MCF 10A (cell line): Measurements from ENCODE around the gene CCT2. TPM values are rescaled to one million over a fixed set of nuclear protein-coding genes. Genes with fewer than 3 reads are reported as not detected.

Experiments used
- BruUV-seq: library from RNA; stranded (reverse); fragments of 400-500 nt; replicated peaks from 2 replicates; lab custom pipeline; 2021; lab: Mats Ljungman, UMichigan
- CTCF ChIA-PET: fragments of 300-600 bp; sonication (Branson Sonifier 250); formaldehyde crosslinking; extraction: SDS; loops from one replicate; lab custom pipeline; 2021; ENCODE audit warnings: antibody characterized with exemption, inconsistent platforms; lab: Yijun Ruan, JAX
- POLR2A ChIA-PET: fragments of 300-600, 350-650 bp; sonication (Branson Sonifier 250); formaldehyde crosslinking; extraction: SDS; loops from one replicate; lab custom pipeline; 2020; ENCODE audit warnings: antibody characterized with exemption, inconsistent platforms; lab: Yijun Ruan, JAX
- DNase-seq: peaks from one replicate; pipeline ENCODE4 v3.0.0-alpha.2; 2018; ENCODE audit not compliant: unreplicated experiment
- H3K27ac Mint-ChIP-seq: one replicate; pipeline ENCODE4 v1.8.0; 2022; ENCODE audit warnings: mild to moderate bottlenecking, low read depth, mixed read lengths; ENCODE audit not compliant: unreplicated experiment
- H3K27me3 Mint-ChIP-seq: one replicate; pipeline ENCODE4 v1.8.0; 2022; ENCODE audit warnings: mixed read lengths; ENCODE audit not compliant: insufficient read depth, unreplicated experiment
- H3K36me3 Mint-ChIP-seq: one replicate; pipeline ENCODE4 v1.8.0; 2022; ENCODE audit warnings: mild to moderate bottlenecking, moderate library complexity, mixed read lengths; ENCODE audit not compliant: insufficient read depth, unreplicated experiment
- H3K4me1 Mint-ChIP-seq: one replicate; pipeline ENCODE4 v1.8.0; 2022; ENCODE audit warnings: mixed read lengths; ENCODE audit not compliant: insufficient read depth, unreplicated experiment
- H3K4me3 Mint-ChIP-seq: one replicate; pipeline ENCODE4 v1.8.0; 2022; ENCODE audit warnings: mild to moderate bottlenecking, moderate library complexity, mixed read lengths; ENCODE audit not compliant: unreplicated experiment
- H3K9me3 Mint-ChIP-seq: one replicate; pipeline ENCODE4 v1.8.0; 2022; ENCODE audit warnings: mixed read lengths; ENCODE audit not compliant: unreplicated experiment
- intact Hi-C: fragments of 100-400 bp; cut with micrococcal nuclease; formaldehyde crosslinking; loops from 2 replicates; pipeline ENCODE4 v1.14.1; 2022
- total RNA-seq: library from RNA; stranded (reverse); gene quantifications from 2 replicates; pipeline ENCODE4 v1.2.3, GENCODE V29; 2022
- TF ChIP-seq, protein P1 (sequence below): fragments of 200-600 bp; IDR thresholded peaks from one replicate; pipeline ENCODE4 v1.8.0; 2022; ENCODE audit warnings: antibody characterized with exemption, mild to moderate bottlenecking; ENCODE audit not compliant: unreplicated experiment

CCT2 gene
- total RNA-seq, 1 experiment from 2014 or later = 212 TPM

DNA sequence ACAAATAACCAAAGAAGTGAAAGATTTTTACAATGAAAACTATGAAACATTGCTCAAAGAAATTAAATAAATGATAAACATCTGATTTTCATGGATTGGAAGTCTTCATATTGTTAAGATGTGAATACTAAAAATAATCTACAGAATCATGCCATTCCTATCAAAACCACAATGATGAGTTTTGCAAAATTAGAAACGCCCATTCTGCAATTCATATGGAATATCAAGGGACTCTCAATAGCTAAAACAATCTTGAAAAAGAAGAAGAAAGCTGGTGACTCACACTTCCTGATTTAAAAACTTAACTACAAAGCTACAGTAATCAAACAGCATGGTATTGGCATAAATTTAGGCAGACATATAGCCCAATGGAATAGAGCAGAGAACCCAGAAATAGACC is 40.2 kb upstream of the CCT2 start:
- intact Hi-C loops = no loop called here
- CTCF ChIA-PET = interaction anchor here (0.5 to 1.0 kb wide), 3 partner anchors 25 to 188 kb away, joined by 3 to 4 read pairs (median 3); partner anchors contain the start of gene FRS2
- H3K4me1 Mint-ChIP-seq = peaks cover 14% of the 10 kb centered on the region
- POLR2A ChIA-PET = no interaction called here
- no peak overlapping the region for H3K4me3 Mint-ChIP-seq
- no peaks in the 10 kb centered on the region for H3K27me3 Mint-ChIP-seq
- TF ChIP-seq, protein P1, sequence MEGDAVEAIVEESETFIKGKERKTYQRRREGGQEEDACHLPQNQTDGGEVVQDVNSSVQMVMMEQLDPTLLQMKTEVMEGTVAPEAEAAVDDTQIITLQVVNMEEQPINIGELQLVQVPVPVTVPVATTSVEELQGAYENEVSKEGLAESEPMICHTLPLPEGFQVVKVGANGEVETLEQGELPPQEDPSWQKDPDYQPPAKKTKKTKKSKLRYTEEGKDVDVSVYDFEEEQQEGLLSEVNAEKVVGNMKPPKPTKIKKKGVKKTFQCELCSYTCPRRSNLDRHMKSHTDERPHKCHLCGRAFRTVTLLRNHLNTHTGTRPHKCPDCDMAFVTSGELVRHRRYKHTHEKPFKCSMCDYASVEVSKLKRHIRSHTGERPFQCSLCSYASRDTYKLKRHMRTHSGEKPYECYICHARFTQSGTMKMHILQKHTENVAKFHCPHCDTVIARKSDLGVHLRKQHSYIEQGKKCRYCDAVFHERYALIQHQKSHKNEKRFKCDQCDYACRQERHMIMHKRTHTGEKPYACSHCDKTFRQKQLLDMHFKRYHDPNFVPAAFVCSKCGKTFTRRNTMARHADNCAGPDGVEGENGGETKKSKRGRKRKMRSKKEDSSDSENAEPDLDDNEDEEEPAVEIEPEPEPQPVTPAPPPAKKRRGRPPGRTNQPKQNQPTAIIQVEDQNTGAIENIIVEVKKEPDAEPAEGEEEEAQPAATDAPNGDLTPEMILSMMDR = no peak
- DNase-seq = no peak
- no peak overlapping the region for H3K27ac Mint-ChIP-seq
- H3K36me3 Mint-ChIP-seq = peaks cover 20% of the 10 kb centered on the region
- peaks cover 10% of the 10 kb centered on the region for H3K9me3 Mint-ChIP-seq
- BruUV-seq = no TSS peak

GRCh38 chr12:69546693-69547438 is 38.4 kb upstream of the CCT2 start:
- TF ChIP-seq, protein P1 = no peak
- intact Hi-C loops = no loop called here
- Mint-ChIP-seq H3K36me3 (peaks cover 7% of the 10 kb centered on the region), H3K9me3 (peaks cover 10% of the 10 kb centered on the region), H3K27ac (no peak overlapping the region), H3K4me1 (peaks cover 9% of the 10 kb centered on the region), H3K4me3 (no peak overlapping the region), H3K27me3 (no peaks in the 10 kb centered on the region)
- no TSS peak for BruUV-seq
- ChIA-PET POLR2A (no interaction called here), CTCF (interaction anchor here (0.6 kb wide), 1 partner anchor 136 kb away, joined by 3 read pairs; no protein-coding TSS in a partner anchor)
- no peak for DNase-seq

DNA sequence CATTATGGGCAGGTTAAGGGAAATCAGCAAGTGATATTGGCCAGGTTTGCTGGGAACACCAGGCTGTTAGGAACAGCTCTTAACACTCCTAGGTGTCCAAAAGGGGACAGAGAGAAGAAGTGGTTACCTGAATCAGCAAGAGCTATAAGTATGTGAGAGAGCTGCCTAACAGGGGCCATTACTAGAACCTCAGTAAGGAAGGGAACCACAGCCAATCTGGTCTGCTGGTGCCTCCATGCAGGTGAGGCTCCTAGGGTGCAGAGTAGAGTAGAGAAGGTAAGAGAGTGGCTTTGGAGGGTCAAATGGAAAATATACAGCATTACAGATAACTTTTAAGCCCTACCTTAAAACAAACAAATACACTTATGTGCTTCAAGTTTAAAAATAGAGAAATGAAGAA is 36.6 kb upstream of the CCT2 start:
- no peak overlapping the region for H3K4me3 Mint-ChIP-seq
- peaks cover 13% of the 10 kb centered on the region for H3K4me1 Mint-ChIP-seq
- ChIA-PET POLR2A (interaction anchor here (0.9 to 1.2 kb wide), 2 partner anchors 14 to 18 kb away, joined by 3 to 4 read pairs; no protein-coding TSS in a partner anchor), CTCF (interaction anchor here (0.6 to 1.8 kb wide), 5 partner anchors 11 to 190 kb away, joined by 3 to 6 read pairs (median 4); no protein-coding TSS in a partner anchor)
- intact Hi-C loops = no loop called here
- BruUV-seq = no TSS peak
- no peak for DNase-seq
- TF ChIP-seq, protein P1 = no peak
- no peak overlapping the region for H3K27ac Mint-ChIP-seq
- no peaks in the 10 kb centered on the region for H3K27me3 Mint-ChIP-seq
- H3K9me3 Mint-ChIP-seq = peaks cover 3% of the 10 kb centered on the region
- H3K36me3 Mint-ChIP-seq = peaks cover 6% of the 10 kb centered on the region

GRCh38 chr12:69550569-69551350 is 34.5 kb upstream of the CCT2 start:
- Mint-ChIP-seq H3K27me3 (no peaks in the 10 kb centered on the region), H3K4me3 (no peak overlapping the region), H3K36me3 (peaks cover 6% of the 10 kb centered on the region), H3K9me3 (no peaks in the 10 kb centered on the region), H3K4me1 (peaks cover 25% of the 10 kb centered on the region), H3K27ac (no peak overlapping the region)
- intact Hi-C loops = no loop called here
- BruUV-seq = no TSS peak
- ChIA-PET CTCF (interaction anchor here (0.6 to 1.3 kb wide), 4 partner anchors 15 to 642 kb away, joined by 3 to 6 read pairs (median 4); no protein-coding TSS in a partner anchor), POLR2A (interaction anchor here (0.6 to 2.0 kb wide), 7 partner anchors 8 to 673 kb away, joined by 3 to 6 read pairs (median 3); partner anchors contain the start of gene FRS2)
- no peak for DNase-seq
- TF ChIP-seq, protein P1 = no peak
